ENCODE results near the gene KLHL26.

Gene KLHL26

GRCh38 chr19:18669883-18670282 lies 33.1 kb downstream of the KLHL26 start:
- Histone ChIP-seq H4K91ac (ENCODE audit: low read depth, low read length, poor library complexity) (no peak overlapping the region), H2AFZ (ENCODE audit: low read length) (no peak overlapping the region), H4K8ac (ENCODE audit: low read depth, low read length) (no peak overlapping the region), H3K9ac (ENCODE audit: low read depth, low read length, poor library complexity) (no peak overlapping the region), H3K79me1 (ENCODE audit: low read depth, low read length) (peaks cover 8% of the 10 kb centered on the region), H3K23ac (ENCODE audit: low read depth, low read length, poor library complexity) (no peak overlapping the region), H2BK120ac (ENCODE audit: low read depth, low read length) (no peak overlapping the region), H3K18ac (ENCODE audit: low read length) (peak overlapping the region; percentile 41), H3K4ac (ENCODE audit: low read length) (no peak overlapping the region), H3K9me3 (replicated peaks in 1 of 2; ENCODE audit: control insufficient read depth in 2 of 2, insufficient read depth in 1 of 2, low read depth in 1 of 2, low read length in 2 of 2) (peaks cover 0 to 2% of the 10 kb centered on the region in 2 donors), H3K4me1 (ENCODE audit: control insufficient read depth in 2 of 2, insufficient read depth in 1 of 2, low read depth in 1 of 2, low read length in 2 of 2) (peaks cover 0 to 7% of the 10 kb centered on the region in 2 donors), H2BK12ac (ENCODE audit: low read length) (no peak overlapping the region), H3K4me3 (ENCODE audit: low read length in 2 of 2) (no peak overlapping the region), H2BK15ac (ENCODE audit: low read length) (no peak overlapping the region), H3K27me3 (ENCODE audit: control insufficient read depth in 3 of 3, insufficient read depth in 3 of 3, low read depth in 1 of 3, low read length in 3 of 3) (no peaks in the 10 kb centered on the region), H3K14ac (ENCODE audit: low read length) (no peak overlapping the region), H2AK5ac (ENCODE audit: low read depth, low read length) (no peak overlapping the region), H3K27ac (replicated peaks; ENCODE audit: low read length) (no peak overlapping the region), H3K4me2 (ENCODE audit: insufficient read depth, low read length, poor library complexity, severe bottlenecking) (no peak overlapping the region), H2BK5ac (ENCODE audit: low read length) (no peak overlapping the region), H3K36me3 (replicated peaks in 1 of 2; ENCODE audit: control insufficient read depth in 2 of 2, insufficient read depth in 2 of 2, low read length in 2 of 2) (peaks cover 13 to 51% of the 10 kb centered on the region in 2 donors)
- no CpG with 5 or more reads among the region's 11 CpGs for WGBS, 2 donors (ENCODE audit: extremely low coverage in 2 of 2, insufficient read length in 2 of 2, insufficient replicate concordance in 1 of 2)
- no peak for DNase-seq (ENCODE audit: low spot score)

GRCh38 chr19:18670312-18670711 lies 33.5 kb downstream of the KLHL26 start:
- Histone ChIP-seq H2BK5ac (ENCODE audit: low read length) (no peak overlapping the region), H3K27me3 (ENCODE audit: control insufficient read depth in 3 of 3, insufficient read depth in 3 of 3, low read depth in 1 of 3, low read length in 3 of 3) (no peaks in the 10 kb centered on the region), H2BK15ac (ENCODE audit: low read length) (no peak overlapping the region), H2AK5ac (ENCODE audit: low read depth, low read length) (no peak overlapping the region), H4K8ac (ENCODE audit: low read depth, low read length) (no peak overlapping the region), H3K4ac (ENCODE audit: low read length) (no peak overlapping the region), H3K18ac (ENCODE audit: low read length) (no peak overlapping the region), H3K4me1 (ENCODE audit: control insufficient read depth in 2 of 2, insufficient read depth in 1 of 2, low read depth in 1 of 2, low read length in 2 of 2) (peaks cover 0 to 7% of the 10 kb centered on the region in 2 donors), H3K23ac (ENCODE audit: low read depth, low read length, poor library complexity) (no peak overlapping the region), H2AFZ (ENCODE audit: low read length) (no peak overlapping the region), H3K4me3 (ENCODE audit: low read length in 2 of 2) (no peak overlapping the region), H3K9ac (ENCODE audit: low read depth, low read length, poor library complexity) (no peak overlapping the region), H2BK120ac (ENCODE audit: low read depth, low read length) (no peak overlapping the region), H3K79me1 (ENCODE audit: low read depth, low read length) (peaks cover 8% of the 10 kb centered on the region), H2BK12ac (ENCODE audit: low read length) (no peak overlapping the region), H3K4me2 (ENCODE audit: insufficient read depth, low read length, poor library complexity, severe bottlenecking) (no peak overlapping the region), H4K91ac (ENCODE audit: low read depth, low read length, poor library complexity) (no peak overlapping the region), H3K14ac (ENCODE audit: low read length) (no peak overlapping the region), H3K9me3 (replicated peaks in 1 of 2; ENCODE audit: control insufficient read depth in 2 of 2, insufficient read depth in 1 of 2, low read depth in 1 of 2, low read length in 2 of 2) (peaks cover 0 to 2% of the 10 kb centered on the region in 2 donors), H3K27ac (replicated peaks; ENCODE audit: low read length) (no peak overlapping the region), H3K36me3 (replicated peaks in 1 of 2; ENCODE audit: control insufficient read depth in 2 of 2, insufficient read depth in 2 of 2, low read length in 2 of 2) (peaks cover 13 to 51% of the 10 kb centered on the region in 2 donors)
- no CpG with 5 or more reads among the region's 13 CpGs for WGBS, 2 donors (ENCODE audit: extremely low coverage in 2 of 2, insufficient read length in 2 of 2, insufficient replicate concordance in 1 of 2)
- DNase-seq (ENCODE audit: low spot score), result no peak

DNA sequence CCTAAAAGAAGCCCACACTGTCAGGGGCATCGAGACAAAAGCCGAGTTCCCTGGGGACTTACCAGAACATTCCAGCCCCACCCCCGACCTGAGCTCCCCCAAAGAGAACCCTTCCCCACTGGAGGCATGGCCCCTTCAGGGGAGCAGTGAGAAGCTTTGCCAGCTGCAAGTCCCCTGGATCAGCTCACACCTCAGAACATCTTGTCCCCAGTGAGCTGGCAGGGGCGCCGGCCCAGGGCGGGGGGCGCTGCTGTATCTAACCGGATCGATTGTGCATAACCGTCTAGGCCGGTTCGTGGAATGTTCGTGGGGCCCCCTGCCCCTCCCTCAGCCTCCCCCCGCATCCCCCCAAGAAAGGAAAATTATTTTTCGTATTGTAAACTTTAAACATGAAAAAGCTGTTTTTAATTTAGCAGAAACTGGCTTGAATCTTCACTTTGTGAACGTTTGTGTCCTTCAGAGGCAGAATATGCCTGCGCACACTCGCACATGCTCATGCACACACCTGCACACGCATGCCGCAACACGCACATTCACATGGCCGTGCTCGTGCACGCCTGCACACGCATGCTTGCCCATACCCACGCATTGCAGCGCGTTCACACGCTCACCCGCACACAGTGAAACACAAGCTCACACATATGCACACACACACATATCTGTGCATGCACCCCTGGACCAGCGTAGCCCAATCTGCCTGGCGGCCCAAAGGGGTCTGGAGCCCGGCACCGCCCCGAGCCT lies 34.6 kb downstream of the KLHL26 start:
- Histone ChIP-seq H3K27ac (replicated peaks; ENCODE audit: low read length) (no peak overlapping the region), H3K18ac (ENCODE audit: low read length) (no peak overlapping the region), H3K23ac (ENCODE audit: low read depth, low read length, poor library complexity) (peak overlapping the region; percentile 73), H3K4me3 (ENCODE audit: low read length in 2 of 2) (peak overlapping the region in 1 of 2 donors; percentile 64), H3K79me1 (ENCODE audit: low read depth, low read length) (peaks cover 8% of the 10 kb centered on the region), H3K9me3 (replicated peaks in 1 of 2; ENCODE audit: control insufficient read depth in 2 of 2, insufficient read depth in 1 of 2, low read depth in 1 of 2, low read length in 2 of 2) (peaks cover 0 to 2% of the 10 kb centered on the region in 2 donors), H2BK12ac (ENCODE audit: low read length) (no peak overlapping the region), H3K4me1 (ENCODE audit: control insufficient read depth in 2 of 2, insufficient read depth in 1 of 2, low read depth in 1 of 2, low read length in 2 of 2) (peaks cover 0 to 7% of the 10 kb centered on the region in 2 donors), H2BK15ac (ENCODE audit: low read length) (no peak overlapping the region), H2AFZ (ENCODE audit: low read length) (no peak overlapping the region), H3K36me3 (replicated peaks in 1 of 2; ENCODE audit: control insufficient read depth in 2 of 2, insufficient read depth in 2 of 2, low read length in 2 of 2) (peaks cover 13 to 45% of the 10 kb centered on the region in 2 donors), H4K8ac (ENCODE audit: low read depth, low read length) (peak overlapping the region; percentile 72), H2AK5ac (ENCODE audit: low read depth, low read length) (peak overlapping the region; percentile 81), H3K14ac (ENCODE audit: low read length) (peak overlapping the region; percentile 94), H3K4ac (ENCODE audit: low read length) (no peak overlapping the region), H2BK5ac (ENCODE audit: low read length) (no peak overlapping the region), H3K9ac (ENCODE audit: low read depth, low read length, poor library complexity) (peak overlapping the region; percentile 81), H2BK120ac (ENCODE audit: low read depth, low read length) (no peak overlapping the region), H3K27me3 (ENCODE audit: control insufficient read depth in 3 of 3, insufficient read depth in 3 of 3, low read depth in 1 of 3, low read length in 3 of 3) (no peaks in the 10 kb centered on the region), H3K4me2 (ENCODE audit: insufficient read depth, low read length, poor library complexity, severe bottlenecking) (no peak overlapping the region), H4K91ac (ENCODE audit: low read depth, low read length, poor library complexity) (no peak overlapping the region)
- WGBS, 2 donors (ENCODE audit: extremely low coverage in 2 of 2, insufficient read length in 2 of 2, insufficient replicate concordance in 1 of 2), result no CpG with 5 or more reads among the region's 35 CpGs
- no peak for DNase-seq (ENCODE audit: low spot score)

- Histone ChIP-seq H3K27ac (replicated peaks; ENCODE audit: low read length) (no peak overlapping the region), H2BK15ac (ENCODE audit: low read length) (no peak overlapping the region), H3K79me1 (ENCODE audit: low read depth, low read length) (peaks cover 8% of the 10 kb centered on the region), H3K4me1 (ENCODE audit: control insufficient read depth in 2 of 2, insufficient read depth in 1 of 2, low read depth in 1 of 2, low read length in 2 of 2) (peaks cover 0 to 10% of the 10 kb centered on the region in 2 donors), H3K9ac (ENCODE audit: low read depth, low read length, poor library complexity) (peak overlapping the region; percentile 81), H4K8ac (ENCODE audit: low read depth, low read length) (peak overlapping the region; percentile 72), H3K18ac (ENCODE audit: low read length) (no peak overlapping the region), H3K36me3 (replicated peaks in 1 of 2; ENCODE audit: control insufficient read depth in 2 of 2, insufficient read depth in 2 of 2, low read length in 2 of 2) (peaks cover 13 to 41% of the 10 kb centered on the region in 2 donors), H3K4ac (ENCODE audit: low read length) (no peak overlapping the region), H2AK5ac (ENCODE audit: low read depth, low read length) (peak overlapping the region; percentile 81), H4K91ac (ENCODE audit: low read depth, low read length, poor library complexity) (peak overlapping the region; percentile 30), H3K23ac (ENCODE audit: low read depth, low read length, poor library complexity) (peak overlapping the region; percentile 55), H2BK120ac (ENCODE audit: low read depth, low read length) (peak overlapping the region; percentile 31), H2BK5ac (ENCODE audit: low read length) (peak overlapping the region; percentile 13), H3K9me3 (replicated peaks in 1 of 2; ENCODE audit: control insufficient read depth in 2 of 2, insufficient read depth in 1 of 2, low read depth in 1 of 2, low read length in 2 of 2) (peaks cover 0 to 2% of the 10 kb centered on the region in 2 donors), H3K27me3 (ENCODE audit: control insufficient read depth in 3 of 3, insufficient read depth in 3 of 3, low read depth in 1 of 3, low read length in 3 of 3) (no peaks in the 10 kb centered on the region), H2AFZ (ENCODE audit: low read length) (no peak overlapping the region), H3K4me2 (ENCODE audit: insufficient read depth, low read length, poor library complexity, severe bottlenecking) (peak overlapping the region; percentile 11), H3K14ac (ENCODE audit: low read length) (peak overlapping the region; percentile 94), H3K4me3 (ENCODE audit: low read length in 2 of 2) (no peak overlapping the region), H2BK12ac (ENCODE audit: low read length) (peak overlapping the region; percentile 41)
- no peak for DNase-seq (ENCODE audit: low spot score)
- no CpG with 5 or more reads among the region's 24 CpGs for WGBS, 2 donors (ENCODE audit: extremely low coverage in 2 of 2, insufficient read length in 2 of 2, insufficient replicate concordance in 1 of 2)
These were observed 35.2 kb downstream of the KLHL26 start for GRCh38 chr19:18672044-18672451.

Data from neuronal stem cell (in vitro differentiated cells).